Common myeloid progenitor, CD34-positive (primary cell): Measurements from ENCODE around the gene TMC4.
"Not testable (repeated sequence)": the region's sequence is repeated elsewhere in the genome, so short reads cannot be mapped to it uniquely, and the experiment has no call there.

Experiments used
- CTCF ChIA-PET: fragments of 350-600 bp; sonication (Branson Sonifier 250); formaldehyde crosslinking; loops from one replicate; lab custom pipeline; 2021; ENCODE audit warnings: antibody characterized with exemption; lab: Charles Lee
- POLR2A ChIA-PET: fragments of 350-600 bp; sonication (Branson Sonifier 250); formaldehyde crosslinking; loops from one replicate; lab custom pipeline; 2021; ENCODE audit warnings: antibody characterized with exemption; lab: Charles Lee
- DNase-seq, 3 donors: peaks; one replicate each; pipeline versions ENCODE4 v3.0.0 to v3.0.0-alpha.2; 2013
- H3K27ac ChIP-seq, 2 experiments: 1 replicate in 1 of 2; 2 replicates in 1 of 2; pipeline ENCODE4 v1.7.0; 2013; ENCODE audit warnings: inconsistent platforms in 2 of 2, low read length in 2 of 2, mild to moderate bottlenecking in 2 of 2, low read depth in 1 of 2, moderate library complexity in 1 of 2; ENCODE audit not compliant: severe bottlenecking in 2 of 2, insufficient read depth in 1 of 2, poor library complexity in 1 of 2
- H3K27me3 ChIP-seq, 5 experiments: replicated peaks in 2 of 5; 1 replicate in 3 of 5; 2 replicates in 2 of 5; pipeline versions ENCODE4 v1.6.1 to v1.7.0; 2013; ENCODE audit warnings: low read length in 4 of 5, mild to moderate bottlenecking in 2 of 5, moderate library complexity in 2 of 5, inconsistent platforms in 1 of 5; ENCODE audit not compliant: insufficient read depth in 5 of 5, control insufficient read depth in 4 of 5
- H3K36me3 ChIP-seq, 4 experiments: 1 replicate in 2 of 4; 2 replicates in 2 of 4; pipeline versions ENCODE4 v1.6.1 to v1.7.0; 2013; ENCODE audit warnings: low read length in 3 of 4, control low read depth in 1 of 4, mild to moderate bottlenecking in 1 of 4; ENCODE audit not compliant: control insufficient read depth in 4 of 4, insufficient read depth in 4 of 4
- H3K4me1 ChIP-seq, 4 experiments: 1 replicate in 3 of 4; 2 replicates in 1 of 4; pipeline versions ENCODE4 v1.6.1 to v1.7.1; 2013; ENCODE audit warnings: low read length in 3 of 4, mild to moderate bottlenecking in 3 of 4, control low read depth in 1 of 4, inconsistent platforms in 1 of 4, moderate library complexity in 1 of 4; ENCODE audit not compliant: control insufficient read depth in 4 of 4, insufficient read depth in 4 of 4; ENCODE audit errors: control extremely low read depth in 1 of 4
- H3K4me3 ChIP-seq, 7 experiments: 1 replicate in 4 of 7; 2 replicates in 3 of 7; pipeline versions ENCODE4 v1.5.1 to v1.7.0; 2013; ENCODE audit warnings: mild to moderate bottlenecking in 7 of 7, low read length in 6 of 7, moderate library complexity in 6 of 7, inconsistent platforms in 2 of 7, low read depth in 2 of 7, control low read depth in 1 of 7; ENCODE audit not compliant: insufficient read depth in 4 of 7, control insufficient read depth in 1 of 7; ENCODE audit errors: extremely low read depth in 1 of 7
- H3K9me3 ChIP-seq, 5 experiments: 1 replicate in 4 of 5; 2 replicates in 1 of 5; pipeline versions ENCODE4 v1.6.1 to v1.7.1; 2013; ENCODE audit warnings: low read length in 4 of 5, mild to moderate bottlenecking in 2 of 5, inconsistent platforms in 1 of 5, low read depth in 1 of 5, moderate library complexity in 1 of 5; ENCODE audit not compliant: control insufficient read depth in 4 of 5, insufficient read depth in 2 of 5; ENCODE audit errors: control extremely low read depth in 1 of 5
- WGBS: methylation state at CpG from one replicate; pipeline ENCODE4 v1.1.5; 2013; ENCODE audit not compliant: insufficient coverage; 5-methylcytosine and 5-hydroxymethylcytosine counted together

The TMC4 gene

DNA sequence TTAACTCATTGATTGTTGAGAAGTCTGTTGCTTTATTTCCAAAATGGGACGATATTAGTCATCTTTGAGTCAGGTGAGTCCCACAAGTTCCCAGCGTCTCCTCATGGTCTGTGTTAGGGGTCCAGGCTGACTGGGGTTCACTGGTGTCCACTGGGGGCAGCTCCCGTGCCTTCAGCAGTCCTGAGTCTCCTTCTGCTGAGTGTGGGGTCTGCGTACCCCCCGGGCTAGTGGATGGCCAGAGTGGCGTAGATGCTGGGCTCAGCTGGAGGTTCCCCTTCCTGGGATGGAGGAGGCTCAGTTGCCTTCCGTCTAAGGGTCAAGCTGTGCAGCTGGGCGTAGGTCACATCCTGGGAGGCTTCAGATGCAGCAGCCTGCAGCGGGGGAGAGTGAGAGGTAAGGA lies 43.9 kb upstream of the TMC4 start:
- peaks cover 0 to 8% (median 0%) of the 10 kb centered on the region in 4 experiments for H3K36me3 ChIP-seq
- no peak overlapping the region for H3K4me3 ChIP-seq
- CTCF ChIA-PET: interaction anchor here (1.4 kb wide), 1 partner anchor 15 kb away, joined by 4 read pairs; no protein-coding TSS in a partner anchor
- DNase-seq: no peak
- H3K4me1 ChIP-seq: peaks cover 0 to 14% (median 4%) of the 10 kb centered on the region in 4 experiments
- no peaks in the 10 kb centered on the region for H3K27me3 ChIP-seq
- H3K9me3 ChIP-seq: no peaks in the 10 kb centered on the region
- POLR2A ChIA-PET: interaction anchor here (0.8 kb wide), 1 partner anchor 11 kb away, joined by 3 read pairs; no protein-coding TSS in a partner anchor
- WGBS: 93% methylated on average over 5 of the region's 9 CpGs
- H3K27ac ChIP-seq: no peak overlapping the region

DNA sequence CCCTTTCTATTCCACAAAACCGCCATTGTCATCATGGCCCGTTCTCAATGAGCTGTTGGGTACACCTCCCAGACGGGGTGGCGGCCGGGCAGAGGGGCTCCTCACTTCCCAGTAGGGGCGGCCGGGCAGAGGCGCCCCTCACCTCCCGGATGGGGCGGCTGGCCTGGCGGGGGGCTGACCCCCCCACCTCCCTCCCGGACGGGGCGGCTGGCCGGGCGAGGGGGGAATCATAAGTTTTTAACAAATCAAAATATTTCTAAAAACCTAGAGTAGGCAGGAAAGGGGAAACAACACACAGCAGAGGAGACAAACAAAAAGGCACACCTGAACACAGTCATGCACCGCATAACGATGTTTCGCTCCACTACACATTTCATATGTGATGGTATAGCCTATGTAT lies 41.8 kb upstream of the TMC4 start:
- CTCF ChIA-PET, DNase-seq, H3K36me3 ChIP-seq, H3K27ac ChIP-seq, H3K27me3 ChIP-seq, POLR2A ChIA-PET, H3K9me3 ChIP-seq, H3K4me3 ChIP-seq: not testable (repeated sequence)
- peaks cover 10 to 31% (median 21%) of the 10 kb centered on the region in 4 experiments for H3K4me1 ChIP-seq
- no CpG with 5 or more reads among the region's 19 CpGs for WGBS

GRCh38 chr19:54214217-54214616 lies 41.3 kb upstream of the TMC4 start:
- H3K27ac ChIP-seq, H3K36me3 ChIP-seq, H3K9me3 ChIP-seq, H3K4me3 ChIP-seq, POLR2A ChIA-PET, H3K27me3 ChIP-seq, DNase-seq, CTCF ChIA-PET: not testable (repeated sequence)
- no CpG with 5 or more reads among the region's 5 CpGs for WGBS
- H3K4me1 ChIP-seq: peaks cover 10 to 36% (median 26%) of the 10 kb centered on the region in 4 experiments

- DNase-seq: no peak
- H3K4me1 ChIP-seq: peaks cover 15 to 66% (median 54%) of the 10 kb centered on the region in 4 experiments
- POLR2A ChIA-PET: interaction anchor here (1.6 to 5.2 kb wide), 3 partner anchors 11 to 22 kb away, joined by 3 to 95 read pairs (median 33); partner anchors contain the start of genes LILRB3, MBOAT7, RPS9 and TSEN34
- peaks cover 0 to 14% (median 7%) of the 10 kb centered on the region in 4 experiments for H3K36me3 ChIP-seq
- no peaks in the 10 kb centered on the region for H3K9me3 ChIP-seq
- 83% methylated on average over 11 of the region's 12 CpGs for WGBS
- peak overlapping the region in 1 of 7 experiments; percentile 61 for H3K4me3 ChIP-seq
- CTCF ChIA-PET: interaction anchor here (1.1 to 3.3 kb wide), 9 partner anchors 11 to 55 kb away, joined by 3 to 18 read pairs (median 7); partner anchors contain the start of genes MBOAT7 and RPS9
- H3K27ac ChIP-seq: peak overlapping the region; percentile 12 to 36
- H3K27me3 ChIP-seq: no peaks in the 10 kb centered on the region
These were observed 38.3 kb upstream of the TMC4 start for GRCh38 chr19:54211235-54211634.

- DNase-seq: peak; percentile 90 to 95 (median 93)
- CTCF ChIA-PET: interaction anchor here (1.0 to 3.3 kb wide), 6 partner anchors 10 to 42 kb away, joined by 3 to 18 read pairs (median 9); partner anchors contain the start of genes MBOAT7, RPS9 and TSEN34
- Histone ChIP-seq H3K27ac (peak overlapping the region; percentile 85 to 86), H3K36me3 (peaks cover 3 to 27% (median 15%) of the 10 kb centered on the region in 4 experiments), H3K4me3 (peak overlapping the region in 5 of 7 experiments; percentile 13 to 57 (median 21)), H3K27me3 (no peaks in the 10 kb centered on the region), H3K4me1 (peaks cover 22 to 79% (median 67%) of the 10 kb centered on the region in 4 experiments), H3K9me3 (no peaks in the 10 kb centered on the region)
- WGBS: 8% methylated on average over 10 of the region's 10 CpGs
- POLR2A ChIA-PET: interaction anchor here (0.5 to 5.2 kb wide), 6 partner anchors 9 to 397 kb away, joined by 3 to 95 read pairs (median 4); partner anchors contain the start of genes LENG1, LILRB3, MBOAT7 and RPS9
These were observed 37.0 kb upstream of the TMC4 start for GRCh38 chr19:54209811-54210494.

DNA sequence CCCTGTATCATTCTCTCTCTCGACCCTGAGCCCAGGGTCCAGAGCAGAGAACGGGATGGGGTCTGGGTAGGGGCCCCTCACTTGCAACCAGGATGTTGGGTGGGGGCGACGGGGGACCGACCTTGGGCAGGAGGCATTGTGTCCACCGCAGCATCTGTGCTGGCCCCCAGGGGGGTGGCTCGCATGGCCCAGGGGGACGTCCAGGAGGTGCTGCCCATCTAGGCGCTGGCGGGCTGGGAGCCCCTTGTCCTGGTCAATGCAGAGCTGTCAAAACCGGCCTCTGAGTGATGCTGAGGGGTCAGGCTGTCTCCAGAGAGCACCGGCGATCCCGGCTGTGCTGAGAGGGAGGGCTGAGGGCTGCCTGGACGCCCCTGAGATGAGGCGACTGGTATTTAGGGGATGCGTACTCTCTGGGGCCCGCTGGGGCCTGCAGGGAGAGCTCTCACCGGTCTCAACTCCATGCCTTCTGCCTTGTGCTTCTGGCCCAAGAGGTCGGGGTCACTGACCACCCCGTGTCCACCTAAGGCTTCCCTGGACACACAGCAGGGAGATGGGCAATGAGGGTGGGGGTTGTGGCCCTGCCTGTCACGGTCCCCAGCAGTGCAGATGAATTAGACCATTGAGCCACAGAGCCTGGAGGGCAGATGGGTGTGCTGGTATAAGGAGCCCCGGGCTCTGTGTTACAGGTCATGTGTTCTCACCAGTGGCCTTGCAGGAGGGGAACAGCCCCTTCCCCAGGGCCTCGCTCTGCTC lies 36.3 kb upstream of the TMC4 start:
- WGBS: 85% methylated on average over 19 of the region's 24 CpGs
- Histone ChIP-seq H3K9me3 (no peaks in the 10 kb centered on the region), H3K27me3 (no peaks in the 10 kb centered on the region), H3K27ac (peak overlapping the region; percentile 85 to 86), H3K36me3 (peaks cover 9 to 34% (median 20%) of the 10 kb centered on the region in 4 experiments), H3K4me3 (peak overlapping the region in 4 of 7 experiments; percentile 21 to 57 (median 40)), H3K4me1 (peaks cover 23 to 86% (median 74%) of the 10 kb centered on the region in 4 experiments)
- peak in 1 of 3 donors; percentile 18 for DNase-seq
- CTCF ChIA-PET: interaction anchor here (1.0 to 2.8 kb wide), 4 partner anchors 9 to 21 kb away, joined by 3 to 18 read pairs (median 8); partner anchors contain the start of genes MBOAT7, RPS9 and TSEN34
- POLR2A ChIA-PET: interaction anchor here (0.5 to 5.2 kb wide), 3 partner anchors 9 to 396 kb away, joined by 6 to 95 read pairs (median 33); partner anchors contain the start of genes MBOAT7, RPS9 and TSEN34
